ENCODE measurements around the gene ARHGAP29.
"Not testable (repeated sequence)": the region's sequence is repeated elsewhere in the genome, so short reads cannot be mapped to it uniquely, and the experiment has no call there.

The ARHGAP29 gene

DNA sequence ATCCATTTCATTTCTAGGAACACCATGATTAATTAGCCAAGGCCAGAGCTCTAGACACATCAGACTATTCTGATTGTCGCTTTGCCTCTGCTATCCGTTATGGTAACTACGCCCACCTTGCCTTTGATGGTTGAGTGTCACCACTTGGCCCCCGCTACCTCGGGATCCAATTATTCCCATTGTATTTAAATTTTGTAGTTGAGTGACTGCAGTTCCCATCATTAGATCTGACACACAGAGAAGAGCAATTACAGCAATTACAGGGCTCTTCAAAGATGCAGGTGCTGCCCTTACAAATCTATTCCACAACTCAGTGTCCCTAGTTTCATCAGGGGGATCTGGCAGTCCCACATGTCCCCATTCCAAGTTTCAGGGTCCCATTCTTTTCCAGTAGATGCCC lies 71.5 kb downstream of the ARHGAP29 start:
- DNase-seq (ENCODE audit: low spot score): no peak

DNA sequence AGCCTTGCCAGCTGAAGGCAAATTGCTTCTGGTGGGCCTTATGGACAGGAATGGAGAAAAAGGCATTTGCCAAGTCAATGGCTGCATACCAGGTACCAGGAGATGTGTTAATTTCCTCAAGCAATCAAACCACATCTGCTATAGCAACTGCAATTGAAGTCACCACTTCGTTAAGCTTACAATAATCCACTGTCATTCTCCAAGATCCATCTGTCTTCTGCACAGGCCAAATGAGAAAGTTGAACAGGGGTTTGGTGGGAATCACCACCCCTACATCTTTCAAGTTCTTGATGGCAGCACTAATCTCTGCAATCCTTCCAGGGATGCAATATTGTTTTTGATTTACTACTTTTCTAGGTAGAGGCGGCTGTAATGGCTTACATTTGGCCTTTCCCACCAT lies 72.5 kb downstream of the ARHGAP29 start:
- DNase-seq (ENCODE audit: low spot score): not testable (repeated sequence)

- DNase-seq (ENCODE audit: low spot score): not testable (repeated sequence)
Measured at GRCh38 chr1:94164121-94164520, 73.3 kb downstream of the ARHGAP29 start.

- not testable (repeated sequence) for DNase-seq (ENCODE audit: low spot score)
Measured at GRCh38 chr1:94163249-94163648, 74.1 kb downstream of the ARHGAP29 start.

- DNase-seq (ENCODE audit: low spot score): no peak
Measured at GRCh38 chr1:94160811-94161210, 76.6 kb downstream of the ARHGAP29 start.

- DNase-seq (ENCODE audit: low spot score): no peak
Measured at GRCh38 chr1:94156096-94156625, 81.2 kb downstream of the ARHGAP29 start.

GRCh38 chr1:94154989-94155388 lies 82.4 kb downstream of the ARHGAP29 start:
- no peak for DNase-seq (ENCODE audit: low spot score)

DNA sequence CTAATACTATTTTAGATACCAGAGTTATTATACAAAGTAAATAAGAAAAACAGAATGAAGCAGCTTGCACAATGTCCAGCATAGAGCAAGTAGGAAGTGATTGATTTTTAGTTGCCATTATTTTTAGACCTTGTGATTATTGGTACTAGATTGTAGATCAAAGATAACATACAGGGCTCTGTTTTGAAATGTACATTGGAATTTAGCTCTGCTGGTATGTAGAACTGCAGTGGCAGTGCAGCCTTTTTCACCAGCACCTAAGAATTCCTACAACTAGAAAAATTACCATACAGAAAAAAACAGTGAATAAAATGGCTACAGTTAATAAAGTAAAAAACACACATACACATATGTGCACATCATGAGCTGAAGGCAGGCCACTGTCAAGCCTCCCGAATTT lies 84.3 kb downstream of the ARHGAP29 start:
- DNase-seq (ENCODE audit: low spot score): no peak

- DNase-seq (ENCODE audit: low spot score): not testable (repeated sequence)
Measured at GRCh38 chr1:94149166-94149565, 88.2 kb downstream of the ARHGAP29 start.

GRCh38 chr1:94146273-94146672 lies 91.1 kb downstream of the ARHGAP29 start:
- no peak for DNase-seq (ENCODE audit: low spot score)

GRCh38 chr1:94144836-94145235 lies 92.5 kb downstream of the ARHGAP29 start:
- no peak for DNase-seq (ENCODE audit: low spot score)

DNA sequence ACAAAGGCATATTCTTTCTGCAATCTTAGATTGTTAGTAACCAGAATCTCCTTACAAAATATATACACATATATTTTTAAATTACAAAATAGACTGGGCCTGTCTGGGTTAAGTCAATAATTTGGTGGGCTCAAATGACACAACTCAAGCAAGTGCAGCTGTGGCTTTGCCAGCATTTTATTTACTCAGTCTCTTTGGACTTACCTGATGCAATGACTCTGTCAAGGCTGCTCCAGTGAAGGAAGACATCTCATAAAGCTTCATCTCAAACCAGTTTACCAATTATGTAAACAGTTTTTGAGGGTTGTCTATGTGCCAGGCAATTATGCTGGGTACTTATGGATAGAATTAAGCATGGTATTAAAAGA lies 93.6 kb downstream of the ARHGAP29 start:
- no peak for DNase-seq (ENCODE audit: low spot score)

DNA sequence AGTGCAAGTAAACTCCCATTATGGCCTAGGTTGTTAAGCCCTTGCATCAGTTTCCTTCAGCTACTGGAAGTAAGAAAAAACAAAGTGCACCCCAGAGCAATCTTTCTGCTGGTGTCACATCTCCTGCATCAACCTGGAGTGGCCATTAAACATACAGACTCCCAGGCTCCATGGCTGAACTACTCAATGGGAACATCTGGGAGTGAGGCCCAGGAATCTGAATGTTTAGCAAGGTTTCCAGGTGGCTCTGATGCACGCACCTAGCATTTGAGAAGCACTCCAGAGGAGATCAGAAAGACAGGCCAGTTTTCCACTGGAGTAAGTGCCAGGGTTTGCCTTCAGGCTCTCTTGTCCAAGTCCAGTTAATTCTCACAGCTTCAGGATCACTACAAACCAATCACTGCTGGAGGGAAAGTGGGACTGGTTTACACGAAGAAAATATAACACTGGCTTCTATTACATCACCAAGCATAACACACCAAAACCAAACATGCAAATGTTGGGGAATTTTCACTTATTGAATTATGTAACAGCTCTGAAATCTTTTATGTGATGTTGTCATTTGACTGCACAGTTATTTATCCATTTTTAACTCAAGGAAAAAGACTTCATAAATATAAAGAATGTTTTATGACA lies 94.1 kb downstream of the ARHGAP29 start:
- DNase-seq (ENCODE audit: low spot score): peak; percentile 3

DNA sequence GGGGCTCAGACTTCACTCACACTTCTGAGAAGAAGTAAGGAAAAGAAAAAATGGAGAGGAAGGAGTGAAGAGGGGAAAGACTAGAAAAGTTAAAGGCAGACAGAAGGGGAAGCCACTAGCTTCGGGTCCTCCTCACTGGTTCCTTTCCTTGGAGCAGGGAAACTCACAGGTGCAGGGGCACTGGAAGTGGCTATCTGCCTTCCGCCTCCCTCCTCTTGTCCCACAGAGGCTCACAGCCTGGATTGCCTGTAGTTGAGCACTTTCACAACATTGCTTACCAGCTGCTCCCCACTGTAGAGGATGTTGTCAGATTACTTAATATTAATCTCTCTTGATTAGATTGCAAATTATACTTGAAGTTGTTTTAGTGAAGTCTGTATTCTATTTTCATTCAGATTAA lies 94.8 kb downstream of the ARHGAP29 start:
- DNase-seq (ENCODE audit: low spot score): no peak

DNA sequence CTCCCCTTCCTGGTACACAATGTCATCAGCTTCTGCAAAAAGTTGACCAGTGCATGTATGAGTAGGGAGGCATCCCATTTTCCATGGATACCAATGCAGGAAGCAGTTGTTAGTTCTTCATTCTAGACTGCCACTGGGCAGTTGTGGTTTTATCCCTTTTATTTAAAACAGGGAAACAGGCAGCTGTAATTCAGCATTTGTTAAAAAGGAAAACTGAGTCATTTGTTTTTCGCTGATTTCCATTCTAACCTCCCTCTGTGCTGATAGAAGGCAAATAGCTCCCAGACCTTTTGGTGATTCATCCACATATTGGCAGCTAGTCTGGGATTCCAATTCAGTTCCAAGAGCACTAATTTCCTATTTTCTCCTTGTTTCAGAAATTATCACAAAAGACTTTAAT lies 95.4 kb downstream of the ARHGAP29 start:
- DNase-seq (ENCODE audit: low spot score): no peak

DNA sequence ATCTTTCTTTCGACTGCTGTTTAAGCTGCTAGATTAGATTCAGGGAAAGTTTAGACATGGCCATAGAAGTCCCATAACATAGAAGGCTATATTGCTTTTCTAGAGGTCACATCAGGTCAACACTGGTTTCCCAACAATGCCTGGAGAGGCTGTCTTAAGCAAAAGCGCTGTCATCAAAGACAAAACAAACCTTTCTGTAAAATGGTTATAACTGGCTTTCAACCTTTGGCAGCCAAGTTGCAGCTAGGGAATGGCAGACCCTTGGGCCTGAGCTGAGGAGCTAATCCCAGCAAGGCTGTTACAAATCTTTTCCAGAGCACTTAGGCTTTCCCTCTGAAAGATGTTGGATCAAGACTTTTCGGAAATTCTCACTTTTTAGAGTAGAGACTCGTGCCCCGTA lies 105.3 kb downstream of the ARHGAP29 start:
- DNase-seq (ENCODE audit: low spot score): no peak

GRCh38 chr1:94130851-94131595 lies 106.4 kb downstream of the ARHGAP29 start:
- no peak for DNase-seq (ENCODE audit: low spot score)

- no peak for DNase-seq (ENCODE audit: low spot score)
Measured at GRCh38 chr1:94126651-94127050, 110.7 kb downstream of the ARHGAP29 start.

DNA sequence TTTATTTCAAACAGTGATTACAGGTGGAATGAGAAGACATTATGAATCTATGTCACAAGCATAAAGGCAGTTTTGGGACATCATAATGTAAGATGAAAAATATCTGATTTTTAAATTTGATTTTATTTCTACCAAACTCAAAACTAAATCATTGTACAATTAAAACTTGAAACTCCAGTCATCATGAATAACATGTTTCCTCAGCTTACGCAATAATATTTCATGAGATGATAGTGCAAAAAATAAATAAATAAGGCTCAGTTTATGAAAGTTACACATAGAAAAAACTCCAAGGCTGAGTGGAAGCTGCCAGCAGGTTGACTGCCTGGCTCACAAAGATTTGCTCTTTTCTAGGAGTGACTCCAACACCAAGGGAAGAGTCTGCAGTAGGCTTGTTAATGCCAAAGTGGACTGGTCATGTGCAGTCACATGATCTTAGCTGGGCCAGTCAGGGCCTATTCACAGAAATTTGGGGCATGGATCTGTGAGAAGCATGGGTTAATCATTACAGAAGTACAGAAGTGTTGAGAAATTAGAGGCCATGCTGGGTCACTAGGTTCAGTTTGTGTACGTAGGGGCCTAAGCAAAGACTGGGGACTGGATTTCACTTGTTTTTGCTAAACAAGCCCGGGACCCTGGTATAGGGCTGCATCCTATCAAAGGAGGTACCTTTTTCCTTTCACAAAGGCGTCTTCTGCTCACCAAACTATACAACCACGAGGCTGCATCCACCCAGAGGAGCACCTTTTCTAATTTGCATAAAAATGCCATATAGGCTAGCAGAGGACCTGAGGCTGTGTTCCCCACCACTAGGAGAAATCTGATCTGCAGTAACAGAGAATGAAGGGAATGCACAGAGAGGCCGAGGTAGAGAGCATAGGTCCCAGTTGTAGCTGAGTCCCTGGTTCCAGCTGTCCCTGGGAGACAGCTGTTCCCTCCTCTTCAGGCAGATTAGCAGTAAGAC lies 111.6 kb downstream of the ARHGAP29 start:
- DNase-seq (ENCODE audit: low spot score): no peak

- DNase-seq (ENCODE audit: low spot score): no peak
Measured at GRCh38 chr1:94124538-94124937, 112.8 kb downstream of the ARHGAP29 start.

DNA sequence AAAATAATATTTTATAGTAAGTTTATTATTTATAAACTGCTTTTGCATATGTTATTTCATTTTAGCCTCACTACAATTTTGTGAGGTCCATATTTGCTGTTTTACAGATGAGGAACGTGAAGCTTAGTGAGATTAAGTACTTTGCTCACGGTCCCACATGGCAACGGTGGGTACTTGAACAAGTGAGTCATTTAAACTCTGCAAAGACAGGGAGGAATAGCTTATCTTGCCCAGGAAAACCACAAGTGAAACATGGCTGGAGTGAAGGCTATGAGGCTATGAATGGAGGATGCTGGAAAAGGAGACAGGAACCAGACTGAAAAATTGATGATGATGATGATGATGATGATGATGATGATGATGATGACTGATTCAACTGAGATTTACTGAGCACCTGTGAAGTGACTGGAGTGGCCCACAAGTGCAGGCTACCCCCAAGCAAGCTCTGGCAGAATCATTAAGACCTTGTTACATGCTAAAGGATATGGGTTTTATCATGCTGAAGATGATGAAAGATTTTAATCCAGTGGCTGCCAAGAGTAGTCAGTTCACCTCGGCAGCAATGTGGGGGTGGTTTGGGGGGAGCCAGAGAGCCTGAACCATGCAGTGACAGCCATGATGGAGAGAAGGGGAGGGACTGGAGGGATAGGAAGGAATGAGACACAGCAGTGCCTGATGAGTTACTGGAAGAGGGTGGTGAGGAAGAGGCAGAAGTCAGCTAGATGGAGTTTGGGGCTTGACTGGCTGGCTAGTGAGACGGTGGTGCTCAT lies 115.0 kb downstream of the ARHGAP29 start:
- DNase-seq (ENCODE audit: low spot score): no peak

All from NAMALWA (cell line).